ENCODE measurements around the gene CTXN1. TPM values are rescaled to one million over a fixed set of nuclear protein-coding genes. Genes with fewer than 3 reads are reported as not detected.

The CTXN1 gene
- total RNA-seq, 6 experiments from 2014 or later, result 5.0 to 14.0 (median 5.4) TPM

GRCh38 chr19:7922836-7923195, 3.1 kb downstream of the CTXN1 start:
- Mint-ChIP-seq H3K9me3 (no peaks in the 10 kb centered on the region), H3K27me3 (ENCODE audit: insufficient read depth) (peaks cover 2% of the 10 kb centered on the region), H3K4me3 (no peak overlapping the region), H3K4me1 (ENCODE audit: low read depth) (peaks cover 12% of the 10 kb centered on the region), H3K27ac (no peak overlapping the region; the same call in 1 of the 2 replicates), H3K36me3 (ENCODE audit: low read depth) (no peaks in the 10 kb centered on the region)
- no peak for DNase-seq
- TF ChIP-seq CTCF (IDR thresholded peaks at IDR 0.05), result no peak

GRCh38 chr19:7921967-7922835, 3.7 kb downstream of the CTXN1 start:
- no peak overlapping the region for H3K4me3 Mint-ChIP-seq
- H3K36me3 Mint-ChIP-seq (ENCODE audit: low read depth), result no peaks in the 10 kb centered on the region
- peak; percentile 26; the same call in 1 of the 2 replicates for TF ChIP-seq CTCF (IDR thresholded peaks at IDR 0.05)
- H3K27me3 Mint-ChIP-seq (ENCODE audit: insufficient read depth), result peaks cover 2% of the 10 kb centered on the region
- H3K27ac Mint-ChIP-seq, result no peak overlapping the region
- DNase-seq, result no peak
- no peaks in the 10 kb centered on the region for H3K9me3 Mint-ChIP-seq
- peaks cover 12% of the 10 kb centered on the region for H3K4me1 Mint-ChIP-seq (ENCODE audit: low read depth)

- peak overlapping the region; percentile 89 for H3K4me3 Mint-ChIP-seq
- H3K27ac Mint-ChIP-seq, result peak overlapping the region; percentile 92
- H3K27me3 Mint-ChIP-seq (ENCODE audit: insufficient read depth), result peaks cover 5% of the 10 kb centered on the region
Measured at GRCh38 chr19:7921302-7921966, 4.5 kb downstream of the CTXN1 start.

GRCh38 chr19:7920519-7921301, 5.2 kb downstream of the CTXN1 start:
- Mint-ChIP-seq H3K9me3 (no peaks in the 10 kb centered on the region), H3K4me1 (ENCODE audit: low read depth) (peaks cover 15% of the 10 kb centered on the region), H3K27me3 (ENCODE audit: insufficient read depth) (peaks cover 5% of the 10 kb centered on the region), H3K36me3 (ENCODE audit: low read depth) (no peaks in the 10 kb centered on the region), H3K27ac (peak overlapping the region; percentile 92), H3K4me3 (peak overlapping the region; percentile 89)
- peak; percentile 95 for DNase-seq
- TF ChIP-seq CTCF (IDR thresholded peaks at IDR 0.05), result no peak

More at GRCh38 chr19:7921302-7921966, 4.5 kb downstream of the CTXN1 start:
- H3K9me3 Mint-ChIP-seq, result no peaks in the 10 kb centered on the region
- TF ChIP-seq CTCF (IDR thresholded peaks at IDR 0.05), result no peak
- H3K36me3 Mint-ChIP-seq (ENCODE audit: low read depth), result no peaks in the 10 kb centered on the region
- peaks cover 14% of the 10 kb centered on the region for H3K4me1 Mint-ChIP-seq (ENCODE audit: low read depth)
- DNase-seq, result no peak
